NCI-H1436 treated with DMSO at 0.1 percent for 48 hours (cell line): ENCODE data around the gene MAML1.

ENCODE experiments used
- DNase-seq: peaks from one replicate; lab custom pipeline; 2025; lab: John Stamatoyannopoulos, UW

The MAML1 gene

DNA sequence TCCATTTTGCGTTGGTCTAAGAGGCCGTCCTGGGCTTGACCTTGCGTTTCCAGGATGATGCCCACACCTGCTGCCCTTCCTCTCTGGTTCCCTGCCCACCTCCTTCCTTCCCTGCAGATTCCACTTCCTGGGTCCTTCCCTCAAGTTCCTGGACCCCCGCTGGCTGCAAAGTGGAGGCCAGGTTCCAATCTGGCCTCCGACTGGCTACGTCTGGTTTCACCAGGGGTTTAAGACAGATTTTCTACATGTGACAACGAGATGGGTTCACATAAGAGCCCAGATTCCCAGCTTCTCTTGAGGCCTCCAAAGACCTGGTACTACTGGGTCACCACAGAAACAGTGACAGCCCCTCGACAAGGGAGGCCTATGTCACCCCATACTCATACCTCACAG, 71.9 kb downstream of the MAML1 start:
- no peak for DNase-seq

DNA sequence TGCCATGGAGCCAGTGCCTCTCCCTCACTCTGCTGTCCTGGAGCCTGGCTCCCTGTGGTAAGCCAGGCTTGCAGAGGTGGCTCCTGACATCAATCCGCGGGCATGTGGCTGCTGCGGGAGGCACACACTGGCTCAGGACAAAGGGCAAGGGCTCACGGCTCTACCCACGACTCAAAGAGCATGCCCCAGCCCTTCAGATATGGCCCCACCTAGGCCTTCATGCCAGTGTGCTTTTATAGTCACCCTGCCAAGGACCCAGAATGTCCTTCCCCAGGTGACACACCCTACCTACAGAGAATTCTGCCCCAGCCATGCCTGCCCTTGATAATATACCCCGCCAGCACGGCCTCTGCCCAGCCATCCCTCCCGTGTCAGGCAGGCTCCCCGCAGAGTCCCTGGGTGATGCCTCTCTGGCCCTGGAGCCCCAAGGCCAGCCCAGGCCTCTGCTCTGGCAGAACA, 72.5 kb downstream of the MAML1 start:
- DNase-seq, result no peak

- no peak for DNase-seq
These were observed 73.1 kb downstream of the MAML1 start for GRCh38 chr5:179805529-179806249.

GRCh38 chr5:179806250-179807048, 73.8 kb downstream of the MAML1 start, which contains the start of gene MGAT4B:
TSS of gene MGAT4B (minus strand) at chr5:179806866. CDS start at chr5:179806583, 283 bp downstream.
- DNase-seq, result no peak

GRCh38 chr5:179812135-179812825, 79.7 kb downstream of the MAML1 start:
- DNase-seq, result no peak

DNA sequence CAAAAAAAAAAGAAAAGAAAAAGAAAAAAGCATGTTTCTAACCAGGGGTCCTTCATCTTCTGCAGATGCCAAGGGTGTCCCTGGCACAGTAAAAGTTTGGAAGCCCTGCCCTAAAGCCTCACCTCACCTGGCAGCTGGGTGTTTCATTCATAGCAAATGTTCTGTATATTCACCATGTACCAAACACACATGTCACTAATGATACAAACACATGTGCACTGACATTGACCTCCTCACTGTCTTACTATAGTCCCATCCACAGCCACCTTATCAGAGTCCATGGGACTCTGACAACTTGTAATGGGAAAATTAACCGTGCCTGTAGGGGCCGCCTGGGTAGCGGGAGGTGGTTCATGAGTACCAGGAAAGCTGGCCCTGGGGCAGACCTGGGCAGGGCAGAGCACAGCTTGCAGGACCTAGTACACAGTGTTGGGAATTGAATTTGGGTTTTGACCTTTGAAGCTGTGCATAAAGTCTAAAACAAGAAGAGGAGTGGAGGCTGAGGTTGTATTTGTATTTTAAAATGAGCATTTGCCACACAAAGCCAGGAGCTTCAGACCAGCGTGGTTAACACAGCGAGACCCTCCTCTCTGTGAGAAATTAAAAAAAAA, 80.5 kb downstream of the MAML1 start:
- DNase-seq, result no peak

DNA sequence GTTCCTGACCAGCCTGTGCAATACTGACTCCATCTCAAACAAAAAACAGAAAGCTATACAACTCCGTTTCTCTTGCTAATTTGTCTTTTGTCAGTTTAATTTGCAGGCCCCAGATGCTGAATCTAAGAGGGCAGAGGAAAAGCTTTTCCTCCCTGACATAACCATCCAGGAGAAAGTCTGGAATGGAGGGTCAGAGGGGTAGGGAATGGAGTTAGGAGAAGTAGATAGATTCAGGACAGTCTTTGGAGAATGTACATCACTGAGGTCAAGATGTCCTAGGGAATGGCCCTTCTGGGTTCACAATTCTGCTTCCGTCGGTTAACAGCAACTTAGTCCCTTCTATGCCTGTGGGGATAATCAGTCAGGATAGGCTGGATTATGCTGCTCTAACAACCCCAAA, 81.5 kb downstream of the MAML1 start:
- DNase-seq, result no peak

- DNase-seq, result no peak
These were observed 83.0 kb downstream of the MAML1 start for GRCh38 chr5:179815491-179816249.

GRCh38 chr5:179816401-179816795, 83.8 kb downstream of the MAML1 start:
- no peak for DNase-seq

DNA sequence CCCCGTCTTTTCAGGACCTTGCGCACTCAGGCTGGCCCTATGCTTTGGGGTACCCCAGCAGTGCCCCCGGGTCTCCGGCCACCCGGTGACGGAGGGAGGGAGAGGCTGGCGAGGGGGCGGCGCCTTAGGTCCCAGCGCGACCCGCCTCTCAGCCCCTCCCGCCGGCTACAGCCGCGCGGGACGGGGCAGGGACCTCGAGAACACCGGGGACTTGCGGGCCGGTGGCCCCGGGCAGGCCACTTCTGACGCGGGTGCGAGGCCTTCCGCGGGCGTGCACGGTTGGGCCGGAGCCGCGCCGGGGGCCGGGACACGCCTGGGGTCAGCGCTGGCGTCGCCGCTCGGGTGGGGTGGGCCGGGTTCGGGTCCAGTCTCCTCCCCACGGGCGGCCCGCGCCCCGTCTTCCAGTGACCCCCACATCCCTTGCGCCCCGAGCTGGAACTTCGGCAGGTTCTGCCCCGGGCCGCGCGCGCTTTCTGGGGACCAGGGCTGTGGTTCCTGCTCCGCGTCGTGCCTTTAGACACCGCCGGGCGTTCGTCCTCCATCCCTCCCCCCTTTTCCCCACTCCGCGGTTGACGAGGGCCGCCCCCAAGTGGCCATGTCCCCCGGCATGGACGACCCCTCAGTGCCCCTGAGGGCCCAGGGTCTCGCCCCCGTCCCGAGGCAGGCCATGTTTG, 84.3 kb downstream of the MAML1 start:
- no peak for DNase-seq

GRCh38 chr5:179817470-179817840, 84.8 kb downstream of the MAML1 start:
- DNase-seq, result no peak

DNA sequence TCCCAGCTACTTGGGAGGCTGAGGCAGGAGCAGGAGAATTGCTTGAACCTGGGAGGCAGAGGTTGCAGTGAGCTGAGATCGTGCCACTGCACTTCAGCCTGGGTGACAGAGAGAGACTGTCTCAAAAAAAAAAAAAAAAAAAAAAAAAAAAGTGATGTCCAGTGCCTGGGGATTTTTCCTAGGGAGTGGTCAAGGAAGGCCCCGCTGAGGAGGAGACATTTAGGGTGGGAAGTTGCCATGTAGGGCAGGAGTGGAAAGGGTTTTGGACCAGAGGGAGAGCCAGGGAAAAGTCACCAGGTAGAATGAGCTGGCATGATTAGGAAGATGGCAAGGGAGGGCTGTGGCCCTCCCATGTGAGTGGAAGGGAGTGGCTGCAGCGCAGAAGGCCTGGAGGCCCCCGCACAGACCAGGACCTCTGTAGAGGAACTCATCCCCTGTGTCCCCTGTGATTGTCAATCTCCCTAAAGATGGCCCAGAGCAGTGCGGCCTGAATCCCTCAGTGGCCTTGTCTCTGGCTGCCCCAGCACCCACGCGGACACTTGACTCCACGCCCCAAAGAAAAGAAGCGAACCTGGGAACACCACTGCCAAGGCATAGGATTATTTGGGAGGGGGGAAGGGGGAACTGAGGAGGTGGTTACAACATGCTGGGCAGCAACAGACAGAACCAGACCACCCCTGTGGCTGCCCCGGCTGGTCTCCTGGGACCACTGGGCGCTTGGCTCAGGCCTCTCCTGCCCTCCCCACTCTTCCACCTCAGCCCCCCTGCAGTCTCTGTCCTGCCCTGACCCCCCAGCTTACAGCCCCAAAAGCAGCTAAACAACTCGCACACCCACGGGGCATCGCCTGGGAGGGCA, 85.5 kb downstream of the MAML1 start:
- DNase-seq, result no peak

DNA sequence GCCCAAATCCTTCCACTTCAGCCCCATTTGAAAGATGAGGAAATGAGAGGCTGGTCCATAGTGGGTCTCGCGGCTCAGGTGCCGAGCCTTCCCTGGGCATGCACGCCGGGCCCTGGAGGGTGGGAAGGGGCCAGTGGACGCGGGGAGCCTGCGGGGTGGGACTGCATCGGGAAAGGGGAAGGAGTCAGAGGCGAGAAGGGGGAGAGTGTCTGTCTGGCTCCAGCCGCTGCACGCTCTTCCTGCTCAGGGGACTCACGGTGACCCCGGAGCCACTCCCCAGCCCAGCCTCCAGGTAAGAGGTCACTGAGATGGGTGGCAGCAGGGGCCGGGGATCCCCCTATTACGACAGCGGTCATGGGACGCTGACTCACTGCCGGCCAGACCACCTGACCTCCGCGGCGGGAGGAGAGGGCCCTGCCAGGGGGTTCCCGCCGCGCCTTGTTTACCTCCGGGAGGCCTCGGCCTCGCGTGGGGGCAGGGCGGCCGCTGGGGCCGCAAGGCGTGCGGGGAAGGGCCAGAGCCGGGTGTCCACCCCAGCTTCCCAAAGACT, 86.2 kb downstream of the MAML1 start:
- DNase-seq, result no peak

DNA sequence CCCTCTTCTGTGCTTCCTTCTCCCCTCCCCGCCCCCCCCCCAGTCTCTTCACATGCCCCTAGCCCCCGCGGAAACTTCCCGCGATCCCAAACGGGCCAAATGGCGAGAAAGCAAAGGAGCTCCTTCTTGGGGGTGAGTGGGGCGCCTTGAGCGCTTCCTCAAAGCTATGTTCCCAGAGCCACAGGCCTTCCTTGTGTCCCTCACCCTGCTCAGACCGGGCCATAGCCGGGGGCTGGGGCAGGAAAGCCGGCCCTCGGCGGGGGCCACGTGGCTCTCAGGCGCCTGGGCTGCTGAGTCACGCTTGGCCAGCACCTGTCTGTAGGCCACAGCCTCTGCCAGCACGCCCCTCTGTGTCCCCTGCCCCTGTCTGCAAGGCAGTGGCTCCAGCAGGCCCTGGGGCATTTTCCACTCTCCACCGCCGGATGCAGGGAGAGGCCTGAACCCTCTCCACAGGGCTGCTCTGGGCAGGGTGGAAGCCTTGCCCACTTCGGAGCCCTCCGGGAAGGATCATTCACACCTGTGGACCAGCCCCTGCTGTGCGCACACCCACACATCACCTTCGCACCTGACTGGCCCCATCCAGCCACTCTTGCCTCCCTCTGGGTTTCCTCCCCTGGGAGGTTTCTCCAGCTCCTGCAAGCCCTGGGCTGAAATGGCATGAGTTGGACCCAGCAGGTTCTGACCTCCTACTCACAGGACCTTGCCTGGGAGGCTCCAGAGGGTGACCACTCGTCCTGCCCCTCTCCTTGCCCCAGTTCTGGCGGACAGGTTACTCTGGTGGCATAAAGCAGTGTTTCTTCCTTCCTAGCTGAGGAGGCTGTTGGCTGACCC, 86.9 kb downstream of the MAML1 start:
- DNase-seq, result no peak

DNA sequence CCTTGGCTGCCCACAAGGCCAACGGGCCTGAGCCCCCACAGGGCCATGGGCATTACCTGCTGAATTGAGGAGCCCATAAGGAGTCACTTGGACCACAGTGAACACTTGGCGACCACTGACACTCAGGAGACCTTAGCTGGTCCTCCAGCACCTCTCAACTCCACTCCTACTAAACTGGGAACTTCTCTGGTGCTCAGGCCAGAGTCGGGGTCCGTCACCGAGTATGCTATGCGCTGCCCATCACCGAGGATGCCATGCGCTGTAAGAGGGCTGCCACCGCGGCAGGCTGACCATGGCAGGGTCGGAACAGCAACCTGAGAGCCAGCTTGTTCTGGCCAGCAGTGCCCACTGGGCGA, 87.5 kb downstream of the MAML1 start:
- no peak for DNase-seq

- DNase-seq, result no peak
These were observed 88.1 kb downstream of the MAML1 start, which contains the start of gene SQSTM1 for GRCh38 chr5:179820483-179821297. TSS of gene SQSTM1 (plus strand) at chr5:179820905. CDS start at chr5:179820937, 32 bp downstream.

DNA sequence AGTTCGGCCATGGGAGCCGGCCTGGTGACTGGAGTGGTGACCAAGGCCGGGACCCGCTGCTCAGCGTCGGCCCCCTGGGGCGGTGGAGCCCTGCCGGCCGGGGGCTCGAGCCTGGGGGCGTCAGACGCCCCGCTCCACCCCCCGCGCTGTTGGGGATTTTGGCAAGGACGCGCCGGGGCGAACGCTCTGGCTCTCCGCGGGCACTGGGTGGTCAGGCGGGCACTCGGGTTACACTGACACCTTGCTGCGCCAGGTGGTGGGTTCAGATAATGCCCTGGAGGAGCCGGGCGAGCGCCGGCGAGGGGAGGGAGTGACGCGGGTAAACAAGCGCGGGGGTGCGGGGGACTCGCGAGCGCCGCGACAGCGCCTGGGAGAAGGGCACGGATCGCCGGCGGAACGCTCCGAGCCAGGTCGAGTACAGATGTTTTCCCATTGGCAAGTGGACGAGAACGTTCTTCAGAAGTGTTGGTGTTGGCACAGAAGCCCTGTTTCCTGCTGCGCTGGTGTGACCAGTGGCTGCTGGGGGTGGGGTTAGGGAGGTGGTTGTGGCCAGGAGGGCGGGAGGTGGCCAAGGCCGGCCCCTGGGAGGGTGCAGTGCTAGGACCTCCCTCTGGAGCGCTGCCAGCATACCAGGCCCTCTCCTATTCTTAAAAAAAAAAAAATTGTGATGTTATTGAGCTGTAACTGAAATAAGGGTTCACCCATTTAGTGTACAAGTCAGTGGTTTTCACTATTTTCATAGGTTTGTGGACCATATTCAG, 88.9 kb downstream of the MAML1 start:
- DNase-seq, result peak; percentile 8
